ENCODE measurements around the gene ZDHHC6.
"Not testable (repeated sequence)": the region's sequence is repeated elsewhere in the genome, so short reads cannot be mapped to it uniquely, and the experiment has no call there.

Gene ZDHHC6

GRCh38 chr10:112446855-112447619, at the start of gene ZDHHC6, which contains the start of gene VTI1A:
TSS of gene ZDHHC6 (minus strand) at chr10:112446914. CDS start at chr10:112445436, 1,478 bp downstream.
TSS of gene VTI1A (plus strand) at chr10:112447215. CDS start at chr10:112447374, 159 bp downstream.
- DNase-seq, result no peak

- no peak for DNase-seq
Measured at GRCh38 chr10:112492736-112493135, 46.0 kb upstream of the ZDHHC6 start.

DNA sequence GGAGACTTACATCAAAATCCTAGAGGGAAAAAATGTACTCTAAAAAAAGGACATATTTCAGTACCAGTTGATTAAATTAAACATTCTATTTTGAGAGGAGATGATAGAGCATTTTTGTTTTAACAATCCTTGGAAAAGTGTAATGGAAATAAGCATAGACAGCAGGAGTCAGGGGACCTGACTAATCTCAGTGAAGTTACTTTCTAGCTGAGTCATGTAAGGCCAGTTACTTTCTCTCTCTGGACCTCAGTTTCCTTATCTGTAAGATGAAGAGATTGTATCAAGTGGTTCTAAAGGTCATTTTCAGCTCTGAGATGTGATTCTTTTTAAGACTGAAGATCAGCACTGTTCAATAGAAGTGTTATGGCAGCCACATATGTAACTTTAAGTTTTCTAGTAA, 44.4 kb upstream of the ZDHHC6 start:
- no peak for DNase-seq

GRCh38 chr10:112490545-112490944, 43.8 kb upstream of the ZDHHC6 start:
- peak; percentile 54 for DNase-seq

DNA sequence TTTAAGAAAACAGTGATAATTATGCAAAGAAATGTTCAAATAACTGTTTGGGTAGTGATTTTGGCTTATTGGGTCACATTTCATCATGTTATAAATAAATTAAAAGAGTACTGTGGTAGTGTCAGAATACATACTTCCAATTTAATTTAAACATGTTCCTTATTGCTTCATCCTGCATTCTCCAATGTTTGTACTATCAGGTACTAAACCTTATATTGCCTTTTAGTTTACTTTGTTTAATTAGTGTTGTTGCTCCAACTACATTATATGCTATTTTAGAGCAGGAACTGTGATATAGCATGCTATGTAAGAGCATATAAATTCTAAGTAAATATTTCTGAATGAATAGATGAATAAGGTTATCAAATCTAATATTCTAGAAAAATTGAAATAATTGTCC, 41.2 kb upstream of the ZDHHC6 start:
- DNase-seq, result no peak

DNA sequence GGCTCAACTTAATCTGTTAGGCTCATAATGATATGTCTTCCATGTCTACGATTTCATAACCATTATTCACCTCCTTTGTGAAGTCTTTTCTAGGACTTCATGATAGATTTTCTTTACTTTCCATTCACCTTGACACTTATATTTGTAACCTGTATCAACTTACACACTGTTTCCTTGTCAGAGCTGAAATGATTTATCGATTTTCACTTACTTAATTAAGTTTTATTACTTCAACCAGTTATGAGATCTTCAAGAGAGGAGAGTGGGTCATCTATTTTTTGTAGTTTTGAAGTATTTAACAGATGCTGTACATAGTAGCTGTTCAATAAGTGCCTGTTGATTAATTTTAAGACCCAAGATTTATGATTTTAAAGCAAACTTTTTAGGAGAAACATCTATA, 37.7 kb upstream of the ZDHHC6 start:
- no peak for DNase-seq

- no peak for DNase-seq
Measured at GRCh38 chr10:112481602-112482001, 34.9 kb upstream of the ZDHHC6 start.

DNA sequence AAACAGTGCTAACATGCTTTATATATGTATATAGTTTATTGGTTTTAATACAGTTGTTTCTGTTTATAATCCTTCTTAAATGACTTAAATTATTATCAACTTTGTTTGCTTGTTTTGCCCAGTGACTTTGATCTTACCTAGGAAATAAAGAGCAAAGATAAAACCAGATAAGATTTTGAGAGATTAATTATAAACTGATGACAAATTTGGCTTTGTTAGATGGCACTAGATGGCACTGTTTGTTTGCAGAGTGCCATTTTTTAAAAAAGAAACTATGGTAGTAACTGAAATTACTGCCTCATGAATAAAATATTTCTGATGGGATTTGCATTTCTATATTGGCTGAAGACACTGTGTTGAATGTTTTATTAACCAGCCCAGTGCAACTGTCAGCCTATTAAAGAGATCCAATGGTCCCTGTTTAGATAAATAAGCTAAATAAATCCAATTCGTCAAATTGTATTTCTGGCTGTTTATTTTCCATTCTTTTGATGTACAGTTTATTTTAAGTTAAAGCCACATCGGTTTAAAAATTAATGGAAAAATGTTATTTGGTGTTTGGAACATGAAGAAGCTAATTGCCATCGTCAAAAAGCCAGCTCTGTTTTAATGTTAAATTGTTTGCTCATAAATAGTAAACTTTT, 29.0 kb upstream of the ZDHHC6 start:
- no peak for DNase-seq

DNA sequence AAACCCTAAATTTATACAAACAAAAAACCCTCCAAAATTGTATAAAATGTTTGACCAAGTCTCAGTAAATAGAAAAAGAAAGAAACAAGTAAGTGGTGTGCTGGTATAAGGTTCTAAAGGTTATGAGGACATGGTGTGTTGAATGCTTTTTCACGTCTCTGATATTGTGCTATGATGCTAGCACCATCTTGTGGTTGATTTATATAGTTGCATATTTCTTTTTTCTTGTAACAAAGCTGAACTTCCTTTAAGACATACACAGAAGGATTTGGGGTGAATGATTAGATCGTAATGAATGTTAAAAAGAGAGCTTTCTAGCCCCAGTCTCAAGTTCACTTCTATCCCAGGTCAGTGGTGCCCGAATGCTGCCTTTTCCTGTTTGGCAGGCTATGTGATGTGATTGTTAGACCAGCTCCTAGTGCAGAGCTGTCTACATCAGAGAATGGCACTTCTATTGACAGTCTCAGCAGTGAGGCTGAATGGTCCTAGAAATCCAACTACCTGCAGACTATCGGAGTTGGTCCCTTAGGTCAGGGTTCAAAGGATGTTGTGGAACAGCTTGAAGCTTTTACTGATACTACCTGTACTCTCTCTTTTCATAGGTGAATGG, 25.3 kb upstream of the ZDHHC6 start:
- DNase-seq, result no peak

- DNase-seq, result no peak
Measured at GRCh38 chr10:112467541-112468075, 20.9 kb upstream of the ZDHHC6 start.

GRCh38 chr10:112466802-112467201, 20.1 kb upstream of the ZDHHC6 start:
- DNase-seq, result no peak

DNA sequence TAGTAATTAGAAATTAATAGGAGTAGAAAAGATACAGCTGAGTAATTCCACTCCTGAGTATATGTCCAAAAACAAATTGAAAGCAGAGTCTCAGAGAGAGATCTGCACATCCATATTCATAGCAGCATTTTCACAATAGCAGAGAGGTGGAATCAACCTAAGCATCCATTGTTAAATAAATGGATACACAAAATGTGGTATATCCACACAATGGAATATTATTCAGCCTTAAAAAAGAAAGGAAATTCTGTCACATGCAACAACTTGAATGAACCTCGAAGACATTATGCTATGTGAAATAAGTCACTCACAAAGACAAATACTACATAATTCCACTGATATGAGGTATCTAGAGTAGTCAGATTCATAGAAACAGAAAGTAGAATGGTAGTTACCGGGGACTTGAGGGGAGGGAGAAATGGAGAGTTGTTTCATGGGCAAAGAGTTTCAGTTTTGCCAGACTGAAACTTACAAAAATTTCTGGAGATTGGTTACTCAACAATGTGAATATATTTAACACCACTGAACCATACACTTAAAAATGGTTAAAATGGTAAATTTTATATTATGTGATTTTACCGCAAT, 18.7 kb upstream of the ZDHHC6 start:
- no peak for DNase-seq

DNA sequence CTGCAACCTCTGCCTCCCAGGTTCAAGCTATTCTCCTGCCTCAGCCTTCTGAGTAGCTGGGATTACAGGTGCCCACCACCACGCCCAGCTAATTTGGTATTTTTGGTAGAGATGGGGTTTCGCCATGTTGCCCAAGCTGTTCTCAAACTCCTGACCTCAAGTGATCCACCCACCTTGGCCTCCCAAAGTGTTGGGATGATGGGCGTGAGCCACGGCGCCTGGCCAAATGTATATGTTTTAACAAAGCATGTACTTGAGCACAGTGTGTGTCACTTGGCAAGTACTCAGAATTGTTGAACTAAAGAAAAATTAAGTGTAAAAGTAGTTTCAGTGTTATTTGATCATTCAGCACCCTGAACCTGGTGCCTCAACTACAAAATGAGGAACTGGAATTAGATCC, 17.4 kb upstream of the ZDHHC6 start:
- not testable (repeated sequence) for DNase-seq

GRCh38 chr10:112461029-112461887, 14.5 kb upstream of the ZDHHC6 start:
- DNase-seq, result no peak

DNA sequence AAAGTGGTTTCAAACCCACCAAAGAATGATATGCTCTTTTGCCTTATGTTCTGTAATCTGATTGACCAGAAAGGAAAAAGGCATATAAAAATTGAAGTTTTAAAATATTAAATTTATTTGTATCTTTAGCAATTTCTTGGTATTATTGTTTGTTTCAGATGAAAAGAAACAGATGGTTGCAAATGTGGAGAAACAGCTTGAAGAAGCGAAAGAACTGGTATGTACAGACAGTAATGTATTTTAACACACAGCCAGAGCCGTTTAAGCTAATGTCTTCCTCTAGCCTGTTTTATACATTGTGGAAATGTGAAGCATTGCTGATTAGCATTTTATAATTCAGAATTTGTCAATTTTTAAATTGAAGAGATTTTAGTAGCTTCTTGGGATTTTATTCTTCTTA, 13.7 kb upstream of the ZDHHC6 start:
- DNase-seq, result no peak

DNA sequence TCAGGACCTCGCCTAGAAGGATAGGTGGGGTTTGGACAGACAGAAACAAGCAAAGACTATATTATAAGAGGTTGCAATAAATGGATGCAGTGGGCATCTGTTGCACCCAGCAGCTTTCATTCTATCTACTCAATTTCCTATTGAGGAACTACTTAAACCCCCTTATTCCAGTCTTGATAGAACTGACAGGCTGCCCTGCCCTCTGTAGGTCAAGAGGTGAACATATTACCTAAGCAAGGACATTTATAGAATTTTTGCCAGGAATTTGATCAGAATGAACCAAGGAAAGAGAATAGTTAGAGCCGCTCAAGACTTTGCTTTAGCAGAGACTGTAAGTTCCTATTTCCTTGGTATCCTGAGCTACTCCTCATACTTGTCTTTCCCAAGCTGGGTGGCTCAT, 9.8 kb upstream of the ZDHHC6 start:
- no peak for DNase-seq

- no peak for DNase-seq
Measured at GRCh38 chr10:112454910-112455779, 8.4 kb upstream of the ZDHHC6 start.

GRCh38 chr10:112448888-112449287, 2.2 kb upstream of the ZDHHC6 start:
- DNase-seq, result no peak

GRCh38 chr10:112447620-112447928, 860 bp upstream of the ZDHHC6 start:
- DNase-seq, result no peak

DNA sequence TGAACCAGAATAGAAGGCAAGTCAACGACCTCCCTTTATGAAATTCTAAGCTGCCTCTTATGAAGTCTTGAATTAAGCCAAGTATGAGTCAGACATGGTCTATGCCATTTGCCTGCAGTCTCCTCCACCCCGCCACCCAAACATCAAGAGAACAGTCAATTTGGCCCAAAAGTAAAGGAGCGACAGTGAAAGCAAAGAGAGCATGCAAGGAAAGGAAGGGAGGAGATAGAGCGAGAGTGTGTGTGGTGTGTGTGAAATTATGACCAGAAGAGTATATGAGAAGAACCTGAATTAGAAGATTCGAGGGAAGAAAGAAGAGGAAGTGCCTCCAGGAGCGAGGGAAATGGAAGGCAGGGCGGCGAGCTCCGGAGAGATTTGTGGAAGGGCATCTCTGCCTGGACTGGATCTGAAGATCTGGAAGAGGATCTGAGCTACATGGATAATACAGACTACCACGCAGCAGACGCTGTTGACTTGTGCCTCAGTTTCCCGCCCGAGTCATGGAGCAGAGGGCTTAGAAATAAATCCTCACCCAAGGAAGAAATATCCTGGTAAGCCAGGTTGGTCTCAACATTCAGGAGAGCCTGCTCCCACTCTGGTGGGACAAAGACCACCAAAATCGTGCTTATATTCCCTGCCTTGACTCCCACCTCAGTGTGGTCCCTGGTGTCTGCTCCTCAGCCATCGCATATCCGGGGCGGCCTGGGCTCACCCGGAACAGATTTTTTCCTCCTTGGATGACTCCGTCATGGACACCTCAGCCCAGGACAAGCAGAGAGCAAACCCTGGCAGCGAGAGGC, 459 bp downstream of the ZDHHC6 start:
- DNase-seq, result no peak

DNA sequence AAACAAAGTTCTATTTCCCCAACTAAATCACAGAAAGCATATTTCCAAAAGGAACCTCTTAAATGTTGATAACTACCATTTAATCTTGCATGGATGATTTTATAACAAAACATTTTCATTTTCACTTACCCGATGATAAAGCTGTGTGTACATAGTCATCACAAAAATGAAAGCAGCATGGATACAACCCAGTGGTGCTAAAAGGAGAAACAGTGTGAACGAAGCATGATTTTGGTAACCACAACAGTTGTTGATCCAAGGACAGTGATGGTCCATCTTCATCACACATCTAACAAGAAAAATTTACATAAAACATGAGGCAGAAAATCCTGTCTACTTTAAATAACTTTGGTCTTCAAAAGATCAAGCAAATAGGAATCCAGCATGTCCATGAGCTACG, 4.7 kb downstream of the ZDHHC6 start:
- DNase-seq, result no peak
